HepG2 (cell line): ENCODE results near the gene LONP1.

ENCODE experiments used
- FOXP4 ChIP-seq: sonication (generic); formaldehyde crosslinking; IDR thresholded peaks from 2 replicates; pipeline ENCODE4 v1.4.0; 2020; ENCODE audit warnings: missing genetic modification reagents
- SRF ChIP-seq: IDR thresholded peaks from 2 replicates; pipeline ENCODE4 v1.6.1; 2011; ENCODE audit warnings: mild to moderate bottlenecking, low read depth, low read length, moderate library complexity
- TCF7 ChIP-seq: sonication (generic); IDR thresholded peaks from 2 replicates; pipeline ENCODE4 v1.6.1; 2016; ENCODE audit warnings: antibody characterized with exemption, low read depth
- ZBTB25 ChIP-seq: IDR thresholded peaks from 2 replicates; pipeline ENCODE4 v1.6.1; 2018; ENCODE audit warnings: missing genetic modification reagents

- no peak for TF ChIP-seq ZBTB25 (CRISPR knock-in tag)
- no peak for TF ChIP-seq TCF7
- no peak for TF ChIP-seq FOXP4 (CRISPR knock-in tag)
- no peak for TF ChIP-seq SRF
These were observed 37.9 kb downstream of the LONP1 start for GRCh38 chr19:5682107-5682482.
